Calu3 (cell line): Measurements from ENCODE around the gene NEU3. TPM values are rescaled to one million over a fixed set of nuclear protein-coding genes. Genes with fewer than 3 reads are reported as not detected.
A peak's percentile ranks its signal among the peaks of the same experiment; 100 is the strongest.

Experiments
- BruUV-seq: library from RNA; stranded (reverse); fragments of 400-500 nt; replicated peaks from 2 replicates; lab custom pipeline; 2021; lab: Mats Ljungman, UMichigan
- CTCF ChIA-PET: fragments of 300-600 bp; sonication (Branson Sonifier 250); formaldehyde crosslinking; loops from one replicate; lab custom pipeline; 2022; ENCODE audit warnings: antibody characterized with exemption; lab: Charles Lee
- DNase-seq: peaks from one replicate; pipeline ENCODE4 v3.0.0; 2022
- H3K27ac Mint-ChIP-seq: one replicate; pipeline ENCODE4 v1.8.0; 2022; ENCODE audit warnings: mixed read lengths; ENCODE audit not compliant: unreplicated experiment
- H3K27me3 Mint-ChIP-seq: one replicate; pipeline ENCODE4 v1.8.0; 2022; ENCODE audit warnings: mixed read lengths; ENCODE audit not compliant: unreplicated experiment
- H3K36me3 Mint-ChIP-seq: one replicate; pipeline ENCODE4 v1.8.0; 2022; ENCODE audit warnings: mild to moderate bottlenecking, moderate library complexity, mixed read lengths; ENCODE audit not compliant: insufficient read depth, unreplicated experiment
- H3K4me1 Mint-ChIP-seq: one replicate; pipeline ENCODE4 v1.8.0; 2022; ENCODE audit warnings: mild to moderate bottlenecking, low read depth, mixed read lengths; ENCODE audit not compliant: unreplicated experiment
- H3K4me3 Mint-ChIP-seq: one replicate; pipeline ENCODE4 v1.8.0; 2022; ENCODE audit warnings: mild to moderate bottlenecking, low read depth, moderate library complexity, mixed read lengths; ENCODE audit not compliant: unreplicated experiment
- H3K9me3 Mint-ChIP-seq: one replicate; pipeline ENCODE4 v1.8.0; 2022; ENCODE audit warnings: low read depth, mixed read lengths; ENCODE audit not compliant: unreplicated experiment
- intact Hi-C: fragments of 100-400 bp; cut with micrococcal nuclease; formaldehyde crosslinking; loops from one replicate; pipeline ENCODE4 v1.10.0; 2022; ENCODE audit not compliant: unreplicated experiment
- total RNA-seq: library from RNA; stranded (reverse); gene quantifications from 2 replicates; pipeline ENCODE4 v1.2.3, GENCODE V29; 2022
- TF ChIP-seq, protein P1 (sequence below): fragments of 200-600 bp; IDR thresholded peaks from one replicate; pipeline ENCODE4 v1.8.0; 2022; ENCODE audit warnings: antibody characterized with exemption; ENCODE audit not compliant: unreplicated experiment

The NEU3 gene
- total RNA-seq, 1 experiment from 2014 or later: 11.4 TPM

- Mint-ChIP-seq H3K4me1 (peaks cover 8% of the 10 kb centered on the region), H3K27ac (no peak overlapping the region), H3K36me3 (no peaks in the 10 kb centered on the region), H3K4me3 (no peak overlapping the region), H3K9me3 (peaks cover 2% of the 10 kb centered on the region), H3K27me3 (no peaks in the 10 kb centered on the region)
- TF ChIP-seq, protein P1, sequence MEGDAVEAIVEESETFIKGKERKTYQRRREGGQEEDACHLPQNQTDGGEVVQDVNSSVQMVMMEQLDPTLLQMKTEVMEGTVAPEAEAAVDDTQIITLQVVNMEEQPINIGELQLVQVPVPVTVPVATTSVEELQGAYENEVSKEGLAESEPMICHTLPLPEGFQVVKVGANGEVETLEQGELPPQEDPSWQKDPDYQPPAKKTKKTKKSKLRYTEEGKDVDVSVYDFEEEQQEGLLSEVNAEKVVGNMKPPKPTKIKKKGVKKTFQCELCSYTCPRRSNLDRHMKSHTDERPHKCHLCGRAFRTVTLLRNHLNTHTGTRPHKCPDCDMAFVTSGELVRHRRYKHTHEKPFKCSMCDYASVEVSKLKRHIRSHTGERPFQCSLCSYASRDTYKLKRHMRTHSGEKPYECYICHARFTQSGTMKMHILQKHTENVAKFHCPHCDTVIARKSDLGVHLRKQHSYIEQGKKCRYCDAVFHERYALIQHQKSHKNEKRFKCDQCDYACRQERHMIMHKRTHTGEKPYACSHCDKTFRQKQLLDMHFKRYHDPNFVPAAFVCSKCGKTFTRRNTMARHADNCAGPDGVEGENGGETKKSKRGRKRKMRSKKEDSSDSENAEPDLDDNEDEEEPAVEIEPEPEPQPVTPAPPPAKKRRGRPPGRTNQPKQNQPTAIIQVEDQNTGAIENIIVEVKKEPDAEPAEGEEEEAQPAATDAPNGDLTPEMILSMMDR: no peak
- CTCF ChIA-PET: interaction anchor here (0.6 to 3.8 kb wide), 20 partner anchors 9 to 1297 kb away, joined by 3 to 89 read pairs (median 4); partner anchors contain the start of gene NEU3
- DNase-seq: no peak
- intact Hi-C loops: loop anchor here (1.0 to 2.0 kb wide), 3 partner anchors 119 to 227 kb away; no protein-coding TSS in a partner anchor
- no TSS peak for BruUV-seq
Observed at GRCh38 chr11:75022296-75022695, 33.6 kb downstream of the NEU3 start.

DNA sequence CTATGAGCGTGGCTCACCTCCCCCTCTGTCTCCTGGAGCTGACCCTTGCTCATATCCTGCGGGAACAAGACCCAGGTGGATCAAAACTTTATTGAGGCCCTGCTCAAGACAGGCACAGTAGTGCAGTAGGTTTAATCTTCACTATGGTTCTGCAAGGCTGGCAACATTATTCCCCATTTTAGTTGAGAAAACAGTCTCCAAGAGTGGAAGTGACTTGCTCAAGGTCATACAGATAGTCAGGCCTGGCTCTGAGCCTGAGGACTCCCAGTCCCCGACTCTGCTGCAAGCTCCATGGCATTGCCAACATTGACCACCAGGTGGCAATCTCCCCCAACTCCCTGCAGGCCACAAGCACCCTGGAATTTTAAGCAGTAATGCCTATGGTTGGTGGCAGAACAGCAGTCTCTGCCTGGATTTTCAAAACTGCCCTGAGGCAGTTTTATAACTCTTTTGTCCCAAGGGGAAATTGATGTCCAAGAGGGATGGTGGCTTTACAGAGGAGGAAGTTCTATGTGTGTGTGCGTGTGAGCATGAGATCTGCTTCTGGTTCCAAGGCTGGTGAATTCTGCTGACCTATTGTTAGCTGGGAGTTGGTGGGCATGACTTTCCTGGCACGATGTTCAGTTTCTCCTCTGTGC is 34.1 kb downstream of the NEU3 start:
- peak; percentile 88 for DNase-seq
- Mint-ChIP-seq H3K27me3 (no peaks in the 10 kb centered on the region), H3K9me3 (peaks cover 2% of the 10 kb centered on the region), H3K36me3 (no peaks in the 10 kb centered on the region), H3K4me1 (peaks cover 8% of the 10 kb centered on the region), H3K27ac (no peak overlapping the region), H3K4me3 (no peak overlapping the region)
- BruUV-seq: no TSS peak
- intact Hi-C loops: loop anchor here (1.0 to 2.0 kb wide), 3 partner anchors 118 to 226 kb away; no protein-coding TSS in a partner anchor
- TF ChIP-seq, protein P1: peak; percentile 97
- CTCF ChIA-PET: interaction anchor here (0.6 to 3.8 kb wide), 20 partner anchors 9 to 1296 kb away, joined by 3 to 89 read pairs (median 4); partner anchors contain the start of gene NEU3

DNA sequence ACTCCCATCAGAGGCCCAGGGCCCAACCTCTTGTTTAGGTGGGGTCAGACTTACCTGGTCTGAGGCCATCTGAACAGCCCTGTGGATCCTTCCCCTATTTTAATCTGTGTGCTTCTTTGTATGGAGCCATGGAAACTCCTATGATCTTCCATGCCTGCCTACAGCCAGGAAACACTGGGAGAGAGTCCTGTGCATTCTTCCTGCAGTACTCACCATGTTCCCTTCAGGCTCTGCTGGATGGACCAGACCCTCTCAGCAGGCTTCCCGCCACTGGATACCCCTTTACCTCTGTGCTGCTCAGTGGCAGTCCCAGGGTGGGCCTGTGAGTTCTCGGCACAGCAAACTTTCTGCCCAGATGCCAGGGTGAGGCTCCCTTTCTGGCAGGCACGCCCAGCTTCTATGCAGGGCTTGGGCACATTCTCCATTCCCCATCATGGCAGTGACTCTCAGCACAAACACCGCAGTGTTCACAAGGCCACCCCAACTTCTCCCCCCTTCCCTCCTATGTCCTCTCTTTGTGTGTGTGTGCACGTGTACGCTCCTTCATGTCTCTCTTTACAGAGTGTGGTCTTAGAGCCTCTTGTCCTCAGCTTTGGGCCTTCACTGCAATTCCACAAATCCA is 34.8 kb downstream of the NEU3 start:
- TF ChIP-seq, protein P1: no peak
- BruUV-seq: no TSS peak
- DNase-seq: no peak
- H3K36me3 Mint-ChIP-seq: no peaks in the 10 kb centered on the region
- no peaks in the 10 kb centered on the region for H3K27me3 Mint-ChIP-seq
- H3K9me3 Mint-ChIP-seq: peaks cover 2% of the 10 kb centered on the region
- CTCF ChIA-PET: interaction anchor here (1.1 to 3.8 kb wide), 11 partner anchors 13 to 225 kb away, joined by 3 to 89 read pairs (median 8); no protein-coding TSS in a partner anchor
- H3K4me3 Mint-ChIP-seq: no peak overlapping the region
- no peak overlapping the region for H3K27ac Mint-ChIP-seq
- H3K4me1 Mint-ChIP-seq: peaks cover 8% of the 10 kb centered on the region
- intact Hi-C loops: loop anchor here (2.0 kb wide), 2 partner anchors 117 to 225 kb away; no protein-coding TSS in a partner anchor

GRCh38 chr11:75024068-75024449 is 35.3 kb downstream of the NEU3 start:
- H3K27me3 Mint-ChIP-seq: no peaks in the 10 kb centered on the region
- H3K36me3 Mint-ChIP-seq: no peaks in the 10 kb centered on the region
- no peaks in the 10 kb centered on the region for H3K9me3 Mint-ChIP-seq
- H3K27ac Mint-ChIP-seq: no peak overlapping the region
- no peak overlapping the region for H3K4me3 Mint-ChIP-seq
- BruUV-seq: no TSS peak
- intact Hi-C loops: no loop called here
- CTCF ChIA-PET: interaction anchor here (1.7 to 3.8 kb wide), 4 partner anchors 116 to 181 kb away, joined by 8 to 89 read pairs (median 22); no protein-coding TSS in a partner anchor
- DNase-seq: no peak
- peaks cover 8% of the 10 kb centered on the region for H3K4me1 Mint-ChIP-seq
- TF ChIP-seq, protein P1: no peak
